Brain pericyte (primary cell): Measurements from ENCODE around the gene LRRC4B.
"Not testable (repeated sequence)": the region's sequence is repeated elsewhere in the genome, so short reads cannot be mapped to it uniquely, and the experiment has no call there.

Source experiments
- DNase-seq: peaks from one replicate; pipeline ENCODE4 v3.0.0-alpha.2; 2012; ENCODE audit warnings: low read depth, low spot score

The LRRC4B gene

GRCh38 chr19:50486823-50487515 is 81.3 kb downstream of the LRRC4B start:
- DNase-seq = no peak

GRCh38 chr19:50485284-50485955 is 82.8 kb downstream of the LRRC4B start:
- DNase-seq = no peak

- DNase-seq = no peak
Observed at GRCh38 chr19:50482916-50483315, 85.3 kb downstream of the LRRC4B start.

DNA sequence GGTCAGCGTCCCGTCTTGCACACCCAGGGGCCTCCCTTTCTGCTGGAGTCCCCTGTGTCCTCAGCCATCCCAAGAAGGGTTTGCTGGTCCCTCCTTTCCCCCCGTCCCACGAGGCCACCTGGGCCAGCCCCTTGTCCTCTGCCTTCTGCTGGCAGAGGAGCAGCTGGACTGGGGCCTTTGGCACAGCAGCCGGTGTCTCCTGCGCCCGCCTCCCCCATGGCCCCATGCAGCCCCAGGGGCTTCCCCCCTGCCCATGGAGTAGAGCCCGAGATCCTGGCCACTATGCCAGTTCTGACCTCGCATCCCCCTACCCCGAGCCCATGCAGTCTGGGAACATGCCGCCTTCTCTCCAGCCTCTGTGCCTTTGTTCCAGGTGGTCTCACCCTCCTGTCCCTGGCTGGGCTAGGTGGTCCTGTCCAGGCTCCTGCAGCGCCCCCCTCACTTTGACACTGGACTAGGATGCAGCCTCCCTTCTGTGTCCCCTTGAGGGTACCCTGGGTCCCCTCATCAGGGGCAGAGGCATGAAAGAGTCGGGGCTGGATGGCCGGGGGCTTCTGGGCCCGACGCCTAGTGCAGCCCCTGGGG is 85.9 kb downstream of the LRRC4B start:
- no peak for DNase-seq

- no peak for DNase-seq
Observed at GRCh38 chr19:50481351-50482149, 86.7 kb downstream of the LRRC4B start.

- DNase-seq = no peak
Observed at GRCh38 chr19:50480281-50481111, 87.7 kb downstream of the LRRC4B start.

- DNase-seq = no peak
Observed at GRCh38 chr19:50479761-50480251, 88.4 kb downstream of the LRRC4B start.

DNA sequence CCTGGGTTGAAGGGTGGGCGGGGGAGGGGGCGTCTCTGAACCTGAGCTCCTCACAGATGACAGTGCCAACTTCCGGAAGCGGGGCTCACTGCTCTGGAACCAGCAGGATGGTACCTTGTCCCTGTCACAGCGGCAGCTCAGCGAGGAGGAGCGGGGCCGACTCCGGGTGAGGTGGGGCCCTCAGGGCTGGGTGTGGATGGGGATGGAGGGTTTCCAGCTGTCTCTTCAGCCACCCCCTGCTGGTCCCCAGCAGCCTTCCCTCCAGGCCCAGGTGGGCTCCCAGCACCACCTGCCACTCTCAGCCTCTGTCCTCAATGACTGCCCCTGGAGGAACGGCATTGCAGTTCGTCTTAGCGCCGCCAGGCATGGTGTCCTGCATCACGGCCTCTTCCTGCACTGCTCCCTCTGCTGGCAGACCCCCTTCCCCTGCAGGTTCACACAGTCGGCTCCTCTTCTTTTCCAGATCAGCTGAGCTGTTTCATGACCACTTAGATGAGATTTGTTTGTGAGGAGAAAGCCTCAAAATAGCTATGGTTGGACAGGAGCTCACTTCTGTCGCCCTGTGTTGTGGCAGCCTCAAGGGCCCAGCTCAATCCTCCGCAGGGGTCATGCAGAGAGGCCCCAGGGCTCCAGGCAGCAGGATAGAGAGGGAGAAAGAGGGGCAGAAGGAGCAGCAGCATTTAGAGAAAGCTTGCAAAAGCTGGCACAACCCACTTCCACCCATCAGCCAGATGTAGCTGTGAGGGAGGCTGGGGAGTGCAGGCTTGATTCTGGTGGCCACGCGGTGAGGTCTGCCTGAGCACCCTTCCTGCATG is 89.1 kb downstream of the LRRC4B start:
- DNase-seq = no peak

DNA sequence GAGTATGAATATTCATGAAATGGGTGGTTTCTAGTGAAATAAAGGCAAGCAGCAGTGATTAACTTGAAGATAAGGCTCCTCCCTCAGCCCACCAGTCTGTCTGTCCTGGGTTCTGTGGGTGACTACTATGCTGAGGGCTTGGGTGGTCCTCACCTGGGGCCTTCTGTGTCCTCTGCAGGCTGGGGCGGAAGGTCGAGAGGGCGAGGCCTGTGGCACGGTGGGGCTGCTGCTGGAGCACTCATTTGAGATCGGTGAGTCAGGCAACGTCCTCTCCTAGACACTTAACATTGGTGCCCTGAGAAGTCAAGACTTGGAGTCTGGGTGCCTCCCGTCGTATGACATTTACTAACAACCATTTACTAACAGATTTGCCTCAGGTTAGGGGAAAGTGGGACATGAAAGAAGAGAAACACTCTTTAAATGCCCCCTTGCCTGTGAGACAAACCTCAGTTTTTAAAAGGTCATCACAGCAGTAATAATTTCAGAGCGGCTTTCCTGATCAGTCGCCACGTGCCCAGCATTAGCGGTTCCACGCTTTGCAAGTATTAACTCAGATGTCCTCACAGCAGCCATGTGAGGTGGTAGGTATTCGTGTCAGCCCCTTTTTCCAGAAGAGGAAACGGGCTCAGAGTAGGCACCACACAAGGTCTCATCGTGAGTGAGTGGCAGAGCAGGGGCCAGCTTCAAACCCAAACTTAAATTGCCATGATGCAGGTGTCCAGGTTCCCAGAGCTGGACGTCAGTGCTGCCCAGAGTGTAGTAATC is 90.3 kb downstream of the LRRC4B start:
- DNase-seq = no peak

DNA sequence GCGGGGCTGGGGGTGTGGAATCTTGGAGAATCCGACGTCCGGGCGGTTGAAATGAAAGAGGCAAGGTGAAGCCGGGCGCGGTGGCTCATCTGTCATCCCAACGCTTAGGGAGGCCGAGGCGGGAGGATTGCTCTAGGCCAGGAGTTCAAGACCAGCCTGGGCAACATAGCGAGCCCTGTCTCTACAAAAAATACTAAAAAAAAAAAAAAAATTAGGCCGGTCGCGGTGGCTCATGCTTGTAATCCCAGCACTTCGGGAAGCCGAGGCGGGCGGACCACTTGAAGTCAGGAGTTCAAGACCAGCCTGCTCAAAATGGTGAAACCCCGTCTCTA is 91.4 kb downstream of the LRRC4B start:
- DNase-seq = no peak

- peak; percentile 86 for DNase-seq
Observed at GRCh38 chr19:50476224-50476906, 91.9 kb downstream of the LRRC4B start, which contains the start of the genes EMC10 and GARIN5A. Gene EMC10, plus strand, starts transcription at chr19:50476507. Its CDS starts 38 bp downstream, at chr19:50476545. Gene GARIN5A, minus strand, starts transcription at chr19:50476848. Its CDS starts 460 bp downstream, at chr19:50476388.

DNA sequence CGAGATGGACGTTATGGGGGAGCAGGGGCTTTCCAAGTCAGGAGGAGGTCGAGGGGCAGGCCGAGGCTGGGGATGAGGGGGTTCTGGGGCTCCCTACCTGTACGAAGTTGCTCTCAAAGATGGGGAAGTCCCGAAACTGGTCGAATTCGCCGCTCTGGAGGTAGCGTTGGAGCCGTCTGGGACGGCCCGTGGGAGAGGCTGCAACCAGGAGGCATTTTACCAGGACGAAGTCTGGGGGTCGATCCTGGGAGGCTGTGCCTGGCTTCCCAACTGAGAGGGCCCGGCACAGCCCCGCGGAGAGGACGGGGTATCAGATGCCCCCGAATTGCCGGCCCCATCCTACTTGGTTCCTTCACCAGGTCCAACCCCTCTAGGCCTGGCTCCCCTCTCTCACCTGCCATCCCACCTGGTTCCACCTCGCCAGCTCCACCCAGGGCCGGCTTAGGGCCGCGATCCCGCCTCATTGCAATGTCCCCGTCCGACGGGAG is 92.5 kb downstream of the LRRC4B start:
- DNase-seq = no peak

DNA sequence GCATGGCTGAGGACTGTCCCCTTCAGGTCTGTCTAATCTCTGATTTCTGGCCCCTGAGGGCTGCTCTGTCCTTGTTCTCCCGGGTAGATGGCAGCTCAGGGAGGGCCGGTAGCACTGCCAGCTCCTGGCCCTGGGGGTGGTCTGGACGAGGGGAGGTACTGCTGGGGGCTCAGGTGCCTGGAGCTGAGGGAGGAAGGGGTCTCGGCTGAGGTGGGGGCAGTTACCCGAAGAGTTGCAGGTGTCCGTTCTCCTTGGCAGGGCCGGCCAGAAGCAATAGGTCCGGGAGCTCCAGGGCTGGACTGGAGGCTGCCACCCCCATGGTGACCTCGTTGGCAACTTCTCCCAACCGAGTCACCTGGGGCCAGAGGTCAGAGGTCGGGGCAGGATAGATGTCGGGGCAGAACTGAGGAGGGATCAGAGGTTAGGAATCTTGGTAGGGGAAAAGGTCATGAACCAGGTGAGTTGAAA is 93.1 kb downstream of the LRRC4B start:
- no peak for DNase-seq

DNA sequence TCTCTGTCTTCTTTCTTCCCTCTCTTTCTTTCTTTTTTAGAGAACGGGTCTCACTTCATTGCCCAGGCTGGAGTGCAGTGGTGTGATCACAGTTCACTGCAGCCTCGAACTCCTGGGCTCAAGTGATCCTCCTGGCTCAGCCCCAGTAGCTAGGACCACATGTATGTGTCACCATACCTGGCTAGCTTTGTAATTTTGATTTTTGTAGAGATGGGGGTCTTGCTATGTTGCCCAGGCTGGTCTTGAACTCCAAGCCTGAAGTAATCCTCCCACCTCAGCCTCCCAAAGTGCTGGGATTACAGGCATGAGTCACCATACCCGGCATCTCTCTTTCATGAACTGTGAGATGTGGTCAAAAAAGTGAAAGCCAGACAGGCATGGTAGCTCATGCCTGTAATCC is 94.9 kb downstream of the LRRC4B start:
- DNase-seq = not testable (repeated sequence)

DNA sequence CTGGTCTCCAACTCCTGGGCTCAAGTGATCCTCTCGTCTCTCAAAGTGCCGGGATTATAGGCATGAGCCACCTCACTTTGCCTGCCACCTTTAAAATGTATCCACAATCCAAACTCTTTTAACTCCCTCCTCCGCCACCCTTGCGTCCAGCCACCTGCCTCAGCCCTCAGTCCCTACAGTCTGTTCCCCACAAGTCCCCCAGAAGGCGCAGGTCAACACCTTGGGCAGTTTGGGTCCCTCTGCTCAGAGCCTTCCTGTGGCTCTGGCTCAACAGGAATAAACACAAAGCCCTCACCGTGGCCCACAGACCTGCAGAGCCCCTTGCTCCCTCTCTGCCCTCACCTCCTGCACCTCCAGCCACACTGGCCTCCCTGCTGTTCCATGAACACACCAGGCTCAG is 99.4 kb downstream of the LRRC4B start:
- no peak for DNase-seq

- no peak for DNase-seq
Observed at GRCh38 chr19:50467566-50467965, 100.7 kb downstream of the LRRC4B start.
